Measurements from ENCODE around the gene SLC38A5. TPM values are rescaled to one million over a fixed set of nuclear protein-coding genes. Genes with fewer than 3 reads are reported as not detected.
"Not testable (repeated sequence)": the region's sequence is repeated elsewhere in the genome, so short reads cannot be mapped to it uniquely, and the experiment has no call there.

Gene SLC38A5
- 20.8 TPM for polyA plus RNA-seq (2013, experiment 1 of 2; ENCODE audit: insufficient read length)
- 25.5 TPM for polyA plus RNA-seq (2013, experiment 2 of 2; ENCODE audit: insufficient read length)

DNA sequence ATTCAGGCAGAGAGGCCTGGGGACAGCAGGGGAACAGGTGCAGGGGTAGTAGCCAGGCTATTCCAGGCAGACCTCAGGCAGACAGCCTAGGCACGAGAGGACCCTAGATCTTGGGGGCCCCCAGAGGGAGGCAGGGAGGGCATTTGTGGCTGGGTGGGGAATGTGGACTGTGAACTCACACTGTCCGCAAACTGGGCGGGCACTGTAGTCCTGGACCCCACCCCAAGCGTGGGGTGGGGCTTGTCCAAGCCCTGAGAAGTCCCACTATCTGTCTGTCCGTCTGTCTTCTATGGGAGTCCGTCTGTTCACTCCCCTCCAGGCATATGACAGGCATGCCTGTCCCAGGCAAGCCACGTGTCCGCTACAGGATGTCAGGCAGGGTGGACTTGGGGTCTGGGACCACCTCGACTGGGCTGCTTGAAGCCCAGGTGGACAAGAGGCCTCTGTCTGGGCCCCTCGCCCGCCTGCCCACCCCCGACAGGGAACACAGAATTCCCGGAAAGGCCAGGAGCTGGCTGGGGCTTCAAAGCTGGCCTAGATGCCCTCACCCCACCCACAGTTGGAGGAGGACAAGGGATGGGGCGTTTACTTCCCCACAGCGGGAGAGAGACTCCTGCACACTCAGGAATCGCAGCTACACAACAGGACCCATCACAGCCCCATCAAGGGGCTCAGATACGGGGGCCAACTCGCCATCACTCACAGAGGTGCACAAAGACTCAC, at the start of gene SLC38A5:
TSS of gene SLC38A5 (minus strand) at position 151 of the 723 bp plus-strand sequence. CDS start 2,336 bp downstream, outside the sequence.
- no peak for DNase-seq

DNA sequence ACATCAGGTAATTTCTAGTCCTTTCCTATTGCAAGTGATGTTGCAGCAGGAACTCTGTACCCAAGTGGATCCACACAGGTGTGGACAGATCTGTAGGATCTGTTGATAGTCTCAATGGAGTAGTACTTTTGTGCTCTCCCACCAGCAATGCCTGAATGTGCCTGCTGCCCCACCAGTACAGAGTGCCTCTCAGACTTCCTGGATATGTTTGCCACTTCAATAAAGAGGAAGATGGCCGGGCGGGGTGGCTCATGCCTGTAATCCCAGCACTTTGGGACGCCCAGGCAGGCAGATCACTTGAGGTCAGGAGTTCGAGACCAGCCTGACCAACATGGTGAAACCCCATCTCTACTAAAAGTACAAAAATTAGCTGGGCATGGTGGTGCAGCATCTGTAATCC, 49.4 kb upstream of the SLC38A5 start:
- not testable (repeated sequence) for DNase-seq

DNA sequence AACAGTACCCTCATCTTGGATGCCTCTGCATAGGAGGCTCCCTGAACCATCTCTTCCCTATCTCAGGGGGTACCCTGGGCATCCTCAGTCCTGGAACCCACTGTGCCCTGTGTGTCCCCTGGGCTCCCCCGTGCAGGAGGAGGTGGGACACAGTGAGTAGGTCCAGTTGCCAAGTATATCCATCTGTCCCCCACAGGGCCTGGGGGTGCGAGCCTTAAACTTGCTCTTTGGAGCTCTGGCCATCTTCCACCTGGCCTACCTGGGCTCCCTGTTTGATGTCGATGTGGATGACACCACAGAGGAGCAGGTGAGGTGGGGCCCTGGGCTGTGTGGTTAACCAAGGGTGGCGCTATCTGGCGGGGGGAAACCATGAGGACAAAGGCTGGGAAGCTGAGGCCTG, 46.9 kb upstream of the SLC38A5 start:
- DNase-seq: no peak

DNA sequence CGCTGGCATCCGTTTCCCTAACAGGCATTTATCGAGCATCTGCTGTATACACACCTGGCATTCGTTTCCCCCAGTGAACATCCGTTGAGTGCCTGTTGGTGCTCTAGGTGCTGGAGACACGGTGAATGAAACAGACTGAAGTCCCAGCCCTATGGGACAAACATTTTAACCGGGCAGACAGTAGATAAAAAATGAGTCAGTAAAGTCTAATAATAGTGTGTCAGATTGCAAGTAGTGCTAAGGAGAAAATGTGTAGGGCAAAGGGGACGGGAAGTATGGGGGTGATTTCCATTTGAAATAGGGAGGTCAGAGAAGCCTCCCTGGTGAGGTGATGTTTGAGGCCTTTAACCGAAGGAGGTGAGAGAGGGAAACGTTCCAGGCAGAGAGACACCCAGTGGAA, 46.2 kb upstream of the SLC38A5 start:
- no peak for DNase-seq

DNA sequence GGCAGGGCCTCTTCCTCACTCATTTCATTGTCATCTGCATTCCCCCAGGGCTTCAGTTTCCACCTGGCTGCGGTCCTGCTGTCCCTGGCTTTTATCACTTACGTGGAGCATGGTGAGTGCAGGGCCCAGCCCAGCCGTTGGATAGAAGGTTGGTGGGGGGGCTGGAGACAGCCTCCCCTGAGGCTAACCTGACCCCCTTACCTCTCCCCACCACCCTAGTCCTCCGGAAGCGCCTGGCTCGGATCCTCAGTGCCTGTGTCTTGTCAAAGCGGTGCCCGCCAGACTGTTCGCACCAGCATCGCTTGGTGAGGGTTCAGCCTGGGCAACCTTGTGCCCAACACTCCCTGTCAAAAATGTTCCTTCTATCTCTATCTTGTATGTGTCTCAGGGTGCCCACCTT, 45.8 kb upstream of the SLC38A5 start:
- no peak for DNase-seq

DNA sequence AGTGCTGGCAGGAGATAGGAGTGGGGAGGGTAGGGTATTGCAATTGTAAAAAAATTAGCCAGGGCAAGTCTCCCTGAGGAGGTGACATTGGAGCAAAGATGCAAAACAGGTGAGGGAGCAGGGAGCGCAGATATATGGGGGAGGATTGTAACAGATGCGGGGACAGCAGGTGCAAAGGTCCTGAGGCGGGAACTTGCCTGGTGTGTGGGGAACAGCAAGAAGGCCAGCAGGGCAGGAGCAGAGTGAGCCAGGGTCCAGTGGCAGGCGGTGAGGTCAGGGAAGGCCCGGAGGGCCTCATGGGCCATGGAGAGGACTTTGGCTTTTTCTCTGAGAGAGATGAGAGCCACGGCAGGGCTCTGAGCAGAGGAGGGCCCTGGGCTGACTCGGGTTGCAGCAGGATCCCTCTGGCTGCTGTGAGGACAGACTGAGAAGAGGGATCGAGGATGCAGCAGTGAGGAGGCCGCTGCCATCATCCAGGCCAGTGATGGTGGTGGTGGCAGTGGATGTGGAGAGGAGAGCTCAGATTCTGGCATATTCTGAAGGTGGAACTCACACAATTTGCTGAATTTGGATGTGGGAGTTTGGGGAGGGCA, 44.9 kb upstream of the SLC38A5 start:
- DNase-seq: no peak

DNA sequence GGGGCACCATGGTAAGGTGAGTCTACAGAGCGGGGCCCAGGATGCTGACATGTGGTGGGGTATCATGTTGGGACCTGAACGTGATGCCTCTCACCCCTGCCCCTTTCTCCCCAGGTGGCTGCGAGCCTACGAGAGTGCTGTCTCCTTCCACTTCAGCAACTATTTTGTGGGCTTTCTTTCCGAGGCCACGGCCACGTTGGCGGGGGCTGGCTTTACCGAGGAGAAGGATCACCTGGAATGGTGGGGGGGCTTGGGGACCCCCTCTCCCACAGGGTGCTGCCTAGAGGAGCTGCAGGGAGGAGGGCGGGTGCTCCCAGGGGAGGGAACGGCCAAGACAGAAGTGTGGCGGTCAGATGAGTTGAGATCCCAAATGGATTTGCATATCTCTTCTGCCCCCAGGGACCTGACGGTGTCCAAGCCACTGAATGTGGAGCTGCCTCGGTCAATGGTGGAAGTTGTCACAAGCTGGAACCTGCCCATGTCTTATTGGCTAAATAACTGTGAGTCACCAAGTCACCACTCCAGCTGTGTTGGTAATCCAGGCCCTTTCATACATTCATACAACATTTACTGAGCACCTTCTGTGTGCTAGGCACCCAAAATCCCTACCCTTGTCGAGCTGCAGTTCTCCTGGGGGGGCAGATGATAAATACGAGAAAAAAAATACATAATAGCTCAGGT, 44.2 kb upstream of the SLC38A5 start:
- DNase-seq: no peak

DNA sequence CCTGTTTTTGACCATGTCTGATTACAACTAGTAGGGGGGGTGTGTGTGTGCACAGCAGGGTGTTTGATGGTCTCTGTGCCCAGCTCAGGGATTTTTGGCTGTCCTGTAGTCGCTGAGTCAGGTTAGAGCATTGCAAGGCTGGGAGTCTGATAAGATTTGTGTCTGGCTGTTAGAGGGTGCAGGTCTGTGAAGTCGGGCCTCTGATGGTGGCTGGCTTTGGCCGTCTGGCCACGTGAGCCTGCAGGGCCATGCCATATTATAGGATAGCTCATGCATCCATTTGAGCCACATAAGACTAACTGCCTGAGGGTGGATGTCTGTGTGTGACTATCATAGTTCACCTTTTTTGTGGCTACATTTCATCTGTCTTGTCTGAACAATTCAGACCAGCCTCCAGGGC, 43.6 kb upstream of the SLC38A5 start:
- no peak for DNase-seq

DNA sequence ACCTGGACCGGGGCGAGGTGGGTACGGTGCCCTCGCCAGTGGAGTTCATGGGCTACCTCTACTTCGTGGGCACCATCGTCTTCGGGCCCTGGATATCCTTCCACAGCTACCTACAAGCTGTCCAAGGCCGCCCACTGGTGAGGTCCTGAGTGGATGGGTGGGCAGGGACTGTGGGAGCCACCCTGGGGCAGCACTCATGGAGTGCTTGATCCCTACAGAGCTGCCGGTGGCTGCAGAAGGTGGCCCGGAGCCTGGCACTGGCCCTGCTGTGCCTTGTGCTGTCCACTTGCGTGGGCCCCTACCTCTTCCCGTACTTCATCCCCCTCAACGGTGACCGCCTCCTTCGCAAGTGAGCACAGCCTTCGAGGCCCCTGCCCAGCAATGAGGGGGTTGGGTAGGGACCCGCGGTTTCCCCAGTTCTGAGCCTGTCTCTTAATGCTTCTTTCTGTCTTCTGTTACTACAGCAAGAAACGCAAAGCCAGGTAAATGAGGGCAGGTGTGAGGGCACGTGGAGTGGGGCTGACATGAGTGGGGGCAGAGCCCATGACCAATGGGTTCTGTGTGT, 42.4 kb upstream of the SLC38A5 start:
- no peak for DNase-seq

DNA sequence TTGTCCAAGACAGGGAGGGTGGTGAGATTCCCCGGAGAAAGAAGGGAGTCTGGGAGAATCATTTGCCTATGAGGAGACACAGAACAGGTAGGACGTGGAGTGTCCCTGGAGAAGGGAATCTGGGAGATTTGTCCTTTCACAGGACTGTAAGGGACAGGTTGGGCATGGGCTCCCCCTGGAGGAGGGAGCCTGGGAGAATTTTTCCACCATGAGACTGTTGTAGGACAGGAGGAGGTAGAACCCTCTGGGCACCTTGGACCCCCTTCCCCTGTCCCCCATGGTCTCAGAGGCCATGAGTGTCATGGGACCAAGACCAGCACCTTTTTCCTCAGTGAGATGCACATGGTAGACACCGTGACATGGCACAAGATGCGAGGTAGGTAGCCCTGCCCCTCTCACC, 41.5 kb upstream of the SLC38A5 start:
- DNase-seq: no peak

DNA sequence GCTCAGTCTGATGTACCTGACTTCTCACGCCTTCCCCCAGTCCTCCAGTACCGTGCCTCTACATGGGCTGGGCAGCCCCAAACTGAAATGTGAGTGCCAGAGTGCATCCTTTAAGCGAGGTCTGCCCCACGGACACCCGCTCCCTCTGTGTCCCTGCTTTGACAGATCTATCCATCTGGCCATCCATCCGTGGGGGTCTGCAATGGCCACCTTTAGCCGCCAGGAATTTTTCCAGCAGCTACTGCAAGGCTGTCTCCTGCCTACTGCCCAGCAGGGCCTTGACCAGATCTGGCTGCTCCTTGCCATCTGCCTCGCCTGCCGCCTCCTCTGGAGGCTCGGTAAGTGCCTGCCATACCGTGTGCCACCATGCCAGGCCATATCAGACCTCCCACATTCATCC, 39.6 kb upstream of the SLC38A5 start:
- no peak for DNase-seq

DNA sequence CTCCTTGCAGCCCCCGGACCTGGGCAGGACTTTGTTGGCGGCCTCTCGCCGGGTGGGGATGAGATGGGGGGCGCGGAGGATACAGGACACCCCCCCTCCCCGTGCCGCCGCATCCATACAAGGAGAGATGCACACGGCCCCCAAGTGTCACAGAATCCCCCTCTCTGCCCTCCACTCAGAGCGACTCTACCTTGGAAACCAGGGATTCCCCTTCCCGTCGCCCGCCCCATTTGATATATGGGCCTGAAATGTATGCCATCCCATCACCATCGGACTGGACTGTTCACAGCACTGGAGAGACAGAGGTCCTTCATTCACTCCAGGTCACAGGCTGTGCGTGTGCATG, 39.2 kb upstream of the SLC38A5 start:
- no peak for DNase-seq

DNA sequence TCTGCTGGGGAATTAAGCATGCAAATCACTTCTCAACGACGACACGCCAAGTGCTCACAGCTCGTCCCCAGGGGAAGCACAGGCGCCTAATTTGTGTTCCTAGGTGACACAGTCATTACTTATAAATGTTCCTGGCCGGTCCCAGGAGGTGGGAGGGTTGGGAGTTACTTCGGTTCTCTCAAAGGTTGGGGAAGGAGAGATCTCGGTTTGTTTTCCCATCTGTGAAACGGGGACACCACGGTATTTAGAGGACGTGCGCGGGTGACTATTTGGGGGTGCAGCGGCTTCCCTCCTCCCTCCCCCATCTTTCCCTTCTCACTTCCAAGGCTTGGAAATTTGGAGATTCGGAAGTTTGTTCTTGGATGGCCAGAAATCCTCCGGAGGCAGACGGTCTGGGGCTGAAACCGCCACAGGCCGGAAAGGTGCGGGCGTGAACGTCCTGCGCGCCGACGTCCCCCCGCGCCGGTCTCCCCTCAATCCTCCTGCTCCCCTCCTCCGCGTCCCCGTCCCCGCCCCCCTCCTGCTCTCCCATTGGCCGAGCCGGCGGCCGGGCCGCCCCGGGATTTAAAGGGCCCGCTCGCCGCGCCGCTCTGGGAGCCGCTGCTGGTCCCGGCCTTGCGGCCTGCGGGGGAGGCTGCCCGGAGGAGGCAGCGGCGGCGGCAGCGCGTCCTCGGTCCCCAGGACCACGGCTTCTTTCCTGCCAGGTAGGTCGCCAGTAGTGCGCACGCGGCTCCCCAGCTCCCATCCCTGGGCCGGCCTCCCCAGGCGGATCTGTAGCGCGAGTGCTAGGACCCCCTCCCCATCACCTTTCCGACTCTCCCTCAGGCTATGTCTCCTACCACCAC, 38.6 kb upstream of the SLC38A5 start, which contains the start of gene PORCN:
TSS of gene PORCN (plus strand) at position 593 of the 845 bp plus-strand sequence. CDS start 829 bp downstream, outside the sequence.
- peak; percentile 68 for DNase-seq

DNA sequence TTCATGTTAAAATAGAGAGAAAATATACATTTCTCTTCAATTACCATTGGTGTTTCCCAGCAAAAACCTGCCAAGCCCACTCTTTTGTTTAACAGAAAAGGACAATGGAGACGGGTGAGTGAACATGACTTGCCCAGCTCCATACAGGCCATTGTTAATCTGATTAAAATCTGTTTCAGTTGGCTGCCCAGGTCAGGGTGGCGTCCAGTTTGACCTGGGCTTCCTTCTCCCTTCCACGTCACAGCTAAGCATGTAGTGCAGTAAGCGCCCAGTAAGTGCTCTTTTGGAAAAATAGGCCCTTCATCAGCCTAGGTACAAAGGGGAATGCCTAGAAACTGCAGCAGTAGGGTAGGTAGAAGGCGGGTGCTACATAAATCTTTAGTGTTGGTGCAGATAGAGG, 37.2 kb upstream of the SLC38A5 start:
- no peak for DNase-seq

DNA sequence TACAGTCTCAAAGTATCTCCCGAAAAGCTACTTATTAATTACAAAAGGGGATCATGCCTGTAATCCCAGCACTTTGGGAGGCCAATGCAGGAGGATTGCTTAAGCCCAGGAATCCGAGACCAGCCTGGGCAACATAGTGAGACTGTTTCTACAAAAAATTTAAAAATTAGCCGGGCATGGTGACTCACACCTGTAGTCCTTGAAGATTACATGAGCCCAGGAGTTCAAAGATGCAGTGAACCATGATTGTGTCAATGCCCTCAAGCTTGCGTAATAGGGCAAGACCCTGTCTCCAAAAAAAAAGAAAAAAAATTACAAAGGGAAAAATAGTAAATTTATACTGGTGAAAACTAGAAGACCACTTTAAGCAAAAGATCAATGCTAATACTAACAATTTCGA, 35.4 kb upstream of the SLC38A5 start:
- no peak for DNase-seq

DNA sequence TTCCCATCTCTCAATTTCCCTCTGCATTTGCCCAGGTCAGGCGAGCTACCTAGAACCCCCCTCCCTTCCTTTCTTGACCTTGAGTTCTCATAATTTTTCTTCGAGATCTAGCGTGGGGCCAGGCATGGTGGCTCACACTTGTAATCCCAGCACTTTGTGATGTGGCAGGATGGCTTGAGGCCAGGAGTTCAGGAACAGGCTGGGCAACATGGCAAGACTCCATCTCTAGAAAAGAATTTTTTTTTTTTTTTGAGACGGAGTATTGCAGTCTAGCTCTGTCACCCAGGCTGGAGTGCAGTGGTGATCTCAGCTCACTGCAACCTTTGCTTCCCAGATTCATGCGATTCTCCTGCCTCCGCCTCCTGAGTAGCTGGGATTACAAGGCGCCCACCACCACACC, 34.2 kb upstream of the SLC38A5 start:
- DNase-seq: no peak

DNA sequence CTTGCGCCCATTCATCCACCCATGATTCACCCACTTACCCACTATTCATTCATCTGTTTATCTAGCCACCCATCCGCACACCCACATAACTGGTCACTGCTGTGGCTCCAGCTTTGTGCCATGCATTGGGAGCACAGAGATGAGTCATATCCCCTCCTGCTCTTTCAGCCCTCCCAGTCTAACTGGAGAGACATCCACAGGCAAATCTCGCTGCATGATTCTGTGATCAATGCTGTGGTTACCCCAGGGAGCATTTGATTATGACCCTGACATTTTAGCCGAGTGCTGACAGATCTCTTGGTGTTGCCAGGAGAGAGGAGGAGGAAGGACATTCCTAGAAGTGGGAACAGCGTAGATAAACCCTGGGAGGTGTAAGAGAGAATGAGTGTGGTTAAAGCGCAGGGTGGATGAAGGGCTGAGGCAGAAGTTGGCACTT, 28.3 kb upstream of the SLC38A5 start:
- DNase-seq: peak; percentile 68

DNA sequence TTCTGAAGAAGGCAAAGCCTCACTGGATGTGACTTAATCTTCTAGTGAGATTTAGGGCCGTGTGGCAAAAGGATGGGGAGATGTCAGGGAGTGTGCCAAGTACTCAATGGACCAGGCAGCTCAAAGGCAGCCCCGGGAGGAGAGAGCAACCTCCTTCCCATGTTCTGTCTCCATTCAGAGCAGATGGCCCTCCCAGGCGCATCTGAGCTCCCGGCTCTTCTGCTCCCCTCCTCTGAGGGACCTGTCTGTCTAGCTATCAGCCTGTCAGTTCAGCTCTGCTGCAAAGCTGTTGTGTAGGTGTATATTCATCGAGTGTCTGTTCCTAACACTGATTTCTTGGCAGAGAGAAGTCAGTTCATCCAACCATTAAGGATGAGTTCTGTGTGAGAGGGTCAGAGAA, 27.8 kb upstream of the SLC38A5 start:
- DNase-seq: no peak

DNA sequence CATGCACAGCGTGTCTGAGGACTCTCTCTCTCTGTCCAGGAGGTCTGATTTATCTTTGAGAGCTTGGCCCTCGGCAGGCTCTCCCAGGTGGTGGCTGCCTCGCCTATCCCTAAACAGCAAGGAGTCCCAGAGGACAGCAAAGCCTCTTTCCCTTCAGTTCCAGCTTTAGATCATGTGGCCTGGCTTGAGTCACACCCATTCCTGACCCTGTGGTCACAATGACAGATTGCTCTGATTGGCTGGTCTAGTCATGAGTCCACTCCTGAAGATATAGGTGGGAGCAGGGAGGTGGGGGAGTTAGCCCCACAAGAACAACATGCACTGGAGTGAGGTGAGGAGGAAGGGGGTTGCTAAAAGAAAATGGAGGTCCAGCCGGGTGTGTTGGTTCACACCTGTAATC, 26.6 kb upstream of the SLC38A5 start:
- no peak for DNase-seq

DNA sequence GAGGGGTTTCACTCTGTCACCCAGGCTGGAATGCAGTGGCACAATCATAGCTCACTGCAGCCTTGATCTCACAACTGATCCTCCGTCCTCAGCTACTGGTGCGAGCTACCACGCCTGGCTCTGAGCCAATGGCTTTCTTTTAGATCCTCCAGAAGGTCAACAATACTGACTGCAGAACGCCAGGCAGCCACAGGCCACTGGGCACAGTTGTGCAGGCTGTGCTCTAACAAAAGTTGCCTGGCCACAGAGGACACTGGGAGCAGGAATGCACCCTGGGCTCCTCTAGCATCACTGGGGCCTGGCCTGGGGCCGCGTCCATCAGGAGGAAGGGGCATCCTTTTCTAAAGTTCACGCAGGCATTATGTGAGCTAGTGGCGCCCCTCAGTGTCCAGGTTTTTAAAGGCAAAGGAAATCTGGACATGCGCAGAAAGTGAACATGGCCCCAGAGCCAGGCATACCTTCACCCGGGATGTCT, 23.9 kb upstream of the SLC38A5 start:
- peak; percentile 40 for DNase-seq

DNA sequence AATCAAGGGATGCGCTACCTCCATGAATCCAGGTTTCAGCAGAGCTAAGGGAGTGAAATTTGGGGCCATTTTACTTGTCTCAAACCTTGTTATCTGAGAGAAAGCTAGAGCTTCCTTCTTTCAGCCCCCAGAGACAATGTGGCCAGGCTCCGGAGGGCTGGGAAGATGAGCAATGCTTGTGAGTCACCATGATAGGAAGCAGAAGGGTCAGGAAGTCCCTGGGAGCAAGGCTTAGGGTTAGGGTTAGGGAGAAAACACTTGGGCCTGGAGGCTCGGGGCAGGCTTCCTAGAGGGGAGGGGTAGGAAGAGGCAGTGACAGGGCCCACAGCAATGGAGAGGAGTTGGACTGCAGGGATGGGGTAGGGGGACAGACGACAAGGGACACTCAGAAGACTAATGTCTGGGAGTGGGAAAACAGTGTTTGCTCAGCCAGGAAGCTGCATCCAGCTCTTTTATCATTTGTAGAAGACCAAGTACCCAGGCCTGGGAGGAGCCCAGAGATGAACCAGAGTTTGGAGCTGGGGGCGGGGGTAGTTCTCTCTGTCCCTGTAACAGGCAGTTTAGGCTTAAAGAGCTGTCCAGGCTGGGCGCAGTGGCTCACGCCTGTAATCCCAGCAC, 22.3 kb upstream of the SLC38A5 start:
- peak; percentile 40 for DNase-seq

DNA sequence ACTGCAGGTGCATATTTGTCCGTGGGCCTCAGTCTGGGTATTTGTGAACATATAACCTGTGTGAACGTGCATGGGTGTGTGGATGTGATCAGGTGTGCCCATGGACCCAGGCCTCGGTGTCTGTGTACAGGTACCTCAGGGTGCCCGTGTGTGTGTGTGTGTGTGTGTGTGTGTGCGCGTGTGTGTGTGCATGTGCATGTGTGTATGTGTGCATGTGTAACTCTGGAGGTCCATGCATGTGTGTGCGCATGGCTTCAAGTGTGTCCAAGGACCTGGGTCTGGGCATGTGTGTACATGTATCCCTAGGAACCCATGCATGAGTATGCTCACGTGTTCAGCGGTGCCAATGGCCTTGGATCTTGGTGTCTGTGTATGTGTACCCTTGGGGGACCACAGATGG, 21.7 kb upstream of the SLC38A5 start:
- no peak for DNase-seq
